ENCODE data around the gene FAM53B.
A peak's percentile ranks its signal among the peaks of the same experiment; 100 is the strongest.

Gene FAM53B

GRCh38 chr10:124738441-124738840, 5.7 kb downstream of the FAM53B start:
- ATAC-seq (replicated peaks) = no peak
- Mint-ChIP-seq H3K27me3 (no peaks in the 10 kb centered on the region), H3K4me3 (peak overlapping the region; percentile 50), H3K4me1 (peaks cover 84 to 97% of the 10 kb centered on the region in 2 donors), H3K36me3 (peaks cover 7 to 30% of the 10 kb centered on the region in 2 donors), H3K27ac (peak overlapping the region; percentile 72), H3K9me3 (no peaks in the 10 kb centered on the region)
- no peak for DNase-seq

GRCh38 chr10:124737708-124738107, 6.5 kb downstream of the FAM53B start:
- H3K4me3 Mint-ChIP-seq = no peak overlapping the region
- H3K27ac Mint-ChIP-seq = peak overlapping the region; percentile 48
- no peaks in the 10 kb centered on the region for H3K27me3 Mint-ChIP-seq
- DNase-seq (no peak), ATAC-seq (replicated peaks) (no peak)
- H3K9me3 Mint-ChIP-seq = no peaks in the 10 kb centered on the region
- peaks cover 87 to 100% of the 10 kb centered on the region in 2 donors for H3K4me1 Mint-ChIP-seq
- peaks cover 6 to 35% of the 10 kb centered on the region in 2 donors for H3K36me3 Mint-ChIP-seq

GRCh38 chr10:124737221-124737620, 7.0 kb downstream of the FAM53B start:
- peak overlapping the region in 1 of 2 donors; percentile 23 for H3K4me3 Mint-ChIP-seq

GRCh38 chr10:124736491-124737136, 7.6 kb downstream of the FAM53B start:
- H3K4me1 Mint-ChIP-seq = peaks cover 85 to 100% of the 10 kb centered on the region in 2 donors
- H3K27ac Mint-ChIP-seq = peak overlapping the region; percentile 38
- H3K36me3 Mint-ChIP-seq = peaks cover 6 to 36% of the 10 kb centered on the region in 2 donors
- no peak for DNase-seq
- H3K9me3 Mint-ChIP-seq = no peaks in the 10 kb centered on the region
- H3K27me3 Mint-ChIP-seq = no peaks in the 10 kb centered on the region
- ATAC-seq (replicated peaks) = no peak
- H3K4me3 Mint-ChIP-seq = no peak overlapping the region

More at GRCh38 chr10:124737221-124737620, 7.0 kb downstream of the FAM53B start:
- Mint-ChIP-seq H3K27me3 (no peaks in the 10 kb centered on the region), H3K9me3 (no peaks in the 10 kb centered on the region), H3K4me1 (peaks cover 85 to 100% of the 10 kb centered on the region in 2 donors), H3K36me3 (peaks cover 6 to 36% of the 10 kb centered on the region in 2 donors), H3K27ac (peak overlapping the region; percentile 43)
- ATAC-seq (replicated peaks) (no peak), DNase-seq (no peak)

GRCh38 chr10:124735491-124736286, 8.5 kb downstream of the FAM53B start:
- peaks cover 6 to 36% of the 10 kb centered on the region in 2 donors for H3K36me3 Mint-ChIP-seq
- H3K4me3 Mint-ChIP-seq = peak overlapping the region in 1 of 2 donors; percentile 2
- H3K27ac Mint-ChIP-seq = peak overlapping the region; percentile 65
- no peak for DNase-seq
- ATAC-seq (replicated peaks) = no peak
- peaks cover 80 to 96% of the 10 kb centered on the region in 2 donors for H3K4me1 Mint-ChIP-seq
- no peaks in the 10 kb centered on the region for H3K27me3 Mint-ChIP-seq
- H3K9me3 Mint-ChIP-seq = no peaks in the 10 kb centered on the region

GRCh38 chr10:124734311-124735166, 9.6 kb downstream of the FAM53B start:
- no peaks in the 10 kb centered on the region for H3K9me3 Mint-ChIP-seq
- peaks cover 80 to 96% of the 10 kb centered on the region in 2 donors for H3K4me1 Mint-ChIP-seq
- H3K36me3 Mint-ChIP-seq = peaks cover 6 to 33% of the 10 kb centered on the region in 2 donors
- H3K27me3 Mint-ChIP-seq = no peaks in the 10 kb centered on the region
- DNase-seq = no peak
- peak; percentile 64 for ATAC-seq (replicated peaks)
- H3K4me3 Mint-ChIP-seq = peak overlapping the region; percentile 14 to 60
- peak overlapping the region; percentile 94 for H3K27ac Mint-ChIP-seq

GRCh38 chr10:124733571-124734245, 10.5 kb downstream of the FAM53B start:
- Mint-ChIP-seq H3K36me3 (peaks cover 6 to 29% of the 10 kb centered on the region in 2 donors), H3K27ac (peak overlapping the region; percentile 94), H3K27me3 (no peaks in the 10 kb centered on the region), H3K4me3 (peak overlapping the region in 1 of 2 donors; percentile 60), H3K9me3 (no peaks in the 10 kb centered on the region), H3K4me1 (peaks cover 79 to 96% of the 10 kb centered on the region in 2 donors)
- DNase-seq (no peak), ATAC-seq (replicated peaks) (no peak)

GRCh38 chr10:124732931-124733570, 11.1 kb downstream of the FAM53B start:
- peaks cover 80 to 96% of the 10 kb centered on the region in 2 donors for H3K4me1 Mint-ChIP-seq
- peak overlapping the region; percentile 94 for H3K27ac Mint-ChIP-seq
- H3K4me3 Mint-ChIP-seq = peak overlapping the region; percentile 53 to 59
- no peaks in the 10 kb centered on the region for H3K27me3 Mint-ChIP-seq
- H3K9me3 Mint-ChIP-seq = no peaks in the 10 kb centered on the region
- ATAC-seq (replicated peaks) = peak; percentile 40 to 53
- H3K36me3 Mint-ChIP-seq = peaks cover 6 to 29% of the 10 kb centered on the region in 2 donors
- peak; percentile 38 for DNase-seq

GRCh38 chr10:124731551-124731950, 12.6 kb downstream of the FAM53B start:
- H3K27me3 Mint-ChIP-seq = no peaks in the 10 kb centered on the region
- H3K36me3 Mint-ChIP-seq = peaks cover 6 to 29% of the 10 kb centered on the region in 2 donors
- ATAC-seq (replicated peaks) (no peak), DNase-seq (no peak)
- H3K9me3 Mint-ChIP-seq = no peaks in the 10 kb centered on the region
- H3K4me1 Mint-ChIP-seq = peaks cover 73 to 96% of the 10 kb centered on the region in 2 donors
- H3K4me3 Mint-ChIP-seq = no peak overlapping the region
- H3K27ac Mint-ChIP-seq = peak overlapping the region; percentile 94

- H3K27me3 Mint-ChIP-seq = no peaks in the 10 kb centered on the region
- H3K36me3 Mint-ChIP-seq = peaks cover 6 to 25% of the 10 kb centered on the region in 2 donors
- H3K4me3 Mint-ChIP-seq = no peak overlapping the region
- no peaks in the 10 kb centered on the region for H3K9me3 Mint-ChIP-seq
- peaks cover 71 to 96% of the 10 kb centered on the region in 2 donors for H3K4me1 Mint-ChIP-seq
- DNase-seq (no peak), ATAC-seq (replicated peaks) (no peak)
- peak overlapping the region; percentile 80 for H3K27ac Mint-ChIP-seq
Measured at GRCh38 chr10:124730790-124731189, 13.4 kb downstream of the FAM53B start.

- peak; percentile 12 to 24 for ATAC-seq (replicated peaks)
- Mint-ChIP-seq H3K4me1 (peaks cover 70 to 95% of the 10 kb centered on the region in 2 donors), H3K27me3 (no peaks in the 10 kb centered on the region), H3K9me3 (no peaks in the 10 kb centered on the region), H3K27ac (peak overlapping the region; percentile 95), H3K4me3 (peak overlapping the region; percentile 75 to 83), H3K36me3 (peaks cover 4 to 22% of the 10 kb centered on the region in 2 donors)
- DNase-seq = no peak
Measured at GRCh38 chr10:124728830-124729661, 15.1 kb downstream of the FAM53B start.

GRCh38 chr10:124728071-124728829, 15.9 kb downstream of the FAM53B start:
- ATAC-seq (replicated peaks) = peak; percentile 79 to 81
- Mint-ChIP-seq H3K27me3 (no peaks in the 10 kb centered on the region), H3K4me1 (peaks cover 73 to 95% of the 10 kb centered on the region in 2 donors), H3K36me3 (peaks cover 0 to 25% of the 10 kb centered on the region in 2 donors), H3K27ac (peak overlapping the region; percentile 95), H3K9me3 (no peaks in the 10 kb centered on the region), H3K4me3 (peak overlapping the region; percentile 75 to 83)
- peak; percentile 59 for DNase-seq
